HAP-1 (cell line): ENCODE data around the gene CIROP.

Source experiments
- DNase-seq, 2 experiments: peaks; one replicate each; pipeline ENCODE4 v3.0.0-alpha.2; 2016 to 2020; ENCODE audit warnings: low spot score in 2 of 2
- H3K27me3 ChIP-seq: fragments of 250-450 bp; sonication (Bioruptor Pico); 2 replicates; pipeline ENCODE4 v1.5.1; 2020; ENCODE audit warnings: low read depth, mild to moderate bottlenecking, moderate library complexity
- H3K36me3 ChIP-seq: fragments of 250-450 bp; sonication (Bioruptor Pico); replicated peaks from 2 replicates; pipeline ENCODE4 v1.5.1; 2020; ENCODE audit warnings: mild to moderate bottlenecking
- H3K4me1 ChIP-seq: fragments of 250-450 bp; sonication (Bioruptor Pico); 2 replicates; pipeline ENCODE4 v1.5.1; 2020; ENCODE audit warnings: mild to moderate bottlenecking
- H3K4me3 ChIP-seq: fragments of 250-450 bp; sonication (Bioruptor Pico); 2 replicates; pipeline ENCODE4 v1.5.1; 2020; ENCODE audit warnings: mild to moderate bottlenecking, moderate library complexity
- H3K9me3 ChIP-seq: fragments of 250-450 bp; sonication (Bioruptor Pico); 2 replicates; pipeline ENCODE4 v1.5.1; 2020; ENCODE audit warnings: mild to moderate bottlenecking, moderate library complexity
- in situ Hi-C: fragments of 300-500 bp; cut with MboI; formaldehyde crosslinking; loops from 3 replicates; pipeline ENCODE4 v1.14.3; 2020; ENCODE audit warnings: low sequenced_read_pairs, inconsistent platforms, mixed read lengths

Gene CIROP

GRCh38 chr14:23139874-23140273 lies 35.1 kb upstream of the CIROP start:
- in situ Hi-C loops = no loop called here
- H3K9me3 ChIP-seq = no peaks in the 10 kb centered on the region
- H3K4me3 ChIP-seq = no peak overlapping the region
- peaks cover 12% of the 10 kb centered on the region for H3K4me1 ChIP-seq
- no peak for DNase-seq
- H3K36me3 ChIP-seq = no peaks in the 10 kb centered on the region
- no peaks in the 10 kb centered on the region for H3K27me3 ChIP-seq

GRCh38 chr14:23137813-23138535 lies 33.2 kb upstream of the CIROP start:
- in situ Hi-C loops = no loop called here
- DNase-seq = no peak

GRCh38 chr14:23137192-23137812 lies 32.5 kb upstream of the CIROP start:
- Histone ChIP-seq H3K4me3 (no peak overlapping the region), H3K36me3 (no peaks in the 10 kb centered on the region), H3K27me3 (no peaks in the 10 kb centered on the region), H3K4me1 (peaks cover 8% of the 10 kb centered on the region), H3K9me3 (no peaks in the 10 kb centered on the region)
- DNase-seq = no peak
- in situ Hi-C loops = no loop called here

More at GRCh38 chr14:23137813-23138535, 33.2 kb upstream of the CIROP start:
- Histone ChIP-seq H3K27me3 (no peaks in the 10 kb centered on the region), H3K4me3 (no peak overlapping the region), H3K4me1 (peaks cover 12% of the 10 kb centered on the region), H3K36me3 (no peaks in the 10 kb centered on the region), H3K9me3 (no peaks in the 10 kb centered on the region)

- DNase-seq = no peak
- Histone ChIP-seq H3K27me3 (no peaks in the 10 kb centered on the region), H3K4me3 (no peak overlapping the region), H3K4me1 (peaks cover 1% of the 10 kb centered on the region), H3K9me3 (no peaks in the 10 kb centered on the region), H3K36me3 (no peaks in the 10 kb centered on the region)
- in situ Hi-C loops = no loop called here
Measured at GRCh38 chr14:23136566-23137133, 31.9 kb upstream of the CIROP start.

GRCh38 chr14:23132970-23133369 lies 28.2 kb upstream of the CIROP start:
- Histone ChIP-seq H3K27me3 (no peaks in the 10 kb centered on the region), H3K4me3 (no peak overlapping the region), H3K36me3 (no peaks in the 10 kb centered on the region), H3K9me3 (no peaks in the 10 kb centered on the region), H3K4me1 (no peaks in the 10 kb centered on the region)
- DNase-seq = no peak
- in situ Hi-C loops = no loop called here

GRCh38 chr14:23131482-23131881 lies 26.7 kb upstream of the CIROP start:
- Histone ChIP-seq H3K27me3 (no peaks in the 10 kb centered on the region), H3K9me3 (no peaks in the 10 kb centered on the region), H3K4me3 (no peak overlapping the region), H3K4me1 (no peaks in the 10 kb centered on the region), H3K36me3 (no peaks in the 10 kb centered on the region)
- DNase-seq = no peak
- in situ Hi-C loops = no loop called here

GRCh38 chr14:23130871-23131270 lies 26.1 kb upstream of the CIROP start:
- H3K4me3 ChIP-seq = no peak overlapping the region
- in situ Hi-C loops = no loop called here
- no peaks in the 10 kb centered on the region for H3K9me3 ChIP-seq
- H3K4me1 ChIP-seq = no peaks in the 10 kb centered on the region
- H3K27me3 ChIP-seq = no peaks in the 10 kb centered on the region
- no peaks in the 10 kb centered on the region for H3K36me3 ChIP-seq
- no peak for DNase-seq

GRCh38 chr14:23129759-23130316 lies 25.0 kb upstream of the CIROP start:
- no peak for DNase-seq
- in situ Hi-C loops = loop anchor here (5.0 kb wide), 1 partner anchor 57 kb away; no protein-coding TSS in a partner anchor
- H3K9me3 ChIP-seq = no peaks in the 10 kb centered on the region
- no peak overlapping the region for H3K4me3 ChIP-seq
- H3K4me1 ChIP-seq = no peaks in the 10 kb centered on the region
- H3K27me3 ChIP-seq = no peaks in the 10 kb centered on the region
- no peaks in the 10 kb centered on the region for H3K36me3 ChIP-seq

- H3K9me3 ChIP-seq = no peaks in the 10 kb centered on the region
- no peaks in the 10 kb centered on the region for H3K36me3 ChIP-seq
- no peak for DNase-seq
- H3K4me1 ChIP-seq = peaks cover 3% of the 10 kb centered on the region; the same call in 1 of the 2 replicates
- in situ Hi-C loops = loop anchor here (5.0 kb wide), 1 partner anchor 58 kb away; no protein-coding TSS in a partner anchor
- H3K4me3 ChIP-seq = no peak overlapping the region
- no peaks in the 10 kb centered on the region for H3K27me3 ChIP-seq
Measured at GRCh38 chr14:23128969-23129758, 24.4 kb upstream of the CIROP start.

GRCh38 chr14:23127861-23128260 lies 23.1 kb upstream of the CIROP start:
- no peaks in the 10 kb centered on the region for H3K27me3 ChIP-seq
- H3K36me3 ChIP-seq = no peaks in the 10 kb centered on the region
- no peak overlapping the region for H3K4me3 ChIP-seq
- DNase-seq = no peak
- no peaks in the 10 kb centered on the region for H3K9me3 ChIP-seq
- in situ Hi-C loops = loop anchor here (5.0 kb wide), 1 partner anchor 59 kb away; no protein-coding TSS in a partner anchor
- peaks cover 11% of the 10 kb centered on the region; the same call in 1 of the 2 replicates for H3K4me1 ChIP-seq

GRCh38 chr14:23126548-23127278 lies 21.9 kb upstream of the CIROP start:
- no peaks in the 10 kb centered on the region for H3K27me3 ChIP-seq
- H3K36me3 ChIP-seq = no peaks in the 10 kb centered on the region
- H3K9me3 ChIP-seq = no peaks in the 10 kb centered on the region
- in situ Hi-C loops = loop anchor here (5.0 kb wide), 1 partner anchor 61 kb away; no protein-coding TSS in a partner anchor
- DNase-seq = no peak
- peaks cover 11% of the 10 kb centered on the region; the same call in 1 of the 2 replicates for H3K4me1 ChIP-seq
- H3K4me3 ChIP-seq = no peak overlapping the region

GRCh38 chr14:23125933-23126524 lies 21.2 kb upstream of the CIROP start:
- H3K4me1 ChIP-seq = peaks cover 11% of the 10 kb centered on the region; the same call in 1 of the 2 replicates
- H3K27me3 ChIP-seq = no peaks in the 10 kb centered on the region
- no peaks in the 10 kb centered on the region for H3K36me3 ChIP-seq
- no peak overlapping the region for H3K4me3 ChIP-seq
- in situ Hi-C loops = loop anchor here (5.0 kb wide), 1 partner anchor 61 kb away; no protein-coding TSS in a partner anchor
- no peaks in the 10 kb centered on the region for H3K9me3 ChIP-seq
- DNase-seq = no peak
